HG03135 (cell line): Measurements from ENCODE around the gene ZNRF3.

ENCODE experiments used
- ATAC-seq: cut with Tn5 transposase; IDR thresholded peaks from one replicate; pipeline ENCODE4 v1.9.1; 2021; ENCODE audit warnings: mild to moderate bottlenecking, moderate library complexity; ENCODE audit not compliant: unreplicated experiment

Gene ZNRF3

GRCh38 chr22:28978863-28979796 lies 95.8 kb downstream of the ZNRF3 start:
- no peak for ATAC-seq

GRCh38 chr22:28980326-28980725 lies 97.0 kb downstream of the ZNRF3 start:
- ATAC-seq, result no peak

GRCh38 chr22:28981818-28982499 lies 98.6 kb downstream of the ZNRF3 start:
- no peak for ATAC-seq

- no peak for ATAC-seq
These were observed 99.8 kb downstream of the ZNRF3 start for GRCh38 chr22:28983190-28983589.

DNA sequence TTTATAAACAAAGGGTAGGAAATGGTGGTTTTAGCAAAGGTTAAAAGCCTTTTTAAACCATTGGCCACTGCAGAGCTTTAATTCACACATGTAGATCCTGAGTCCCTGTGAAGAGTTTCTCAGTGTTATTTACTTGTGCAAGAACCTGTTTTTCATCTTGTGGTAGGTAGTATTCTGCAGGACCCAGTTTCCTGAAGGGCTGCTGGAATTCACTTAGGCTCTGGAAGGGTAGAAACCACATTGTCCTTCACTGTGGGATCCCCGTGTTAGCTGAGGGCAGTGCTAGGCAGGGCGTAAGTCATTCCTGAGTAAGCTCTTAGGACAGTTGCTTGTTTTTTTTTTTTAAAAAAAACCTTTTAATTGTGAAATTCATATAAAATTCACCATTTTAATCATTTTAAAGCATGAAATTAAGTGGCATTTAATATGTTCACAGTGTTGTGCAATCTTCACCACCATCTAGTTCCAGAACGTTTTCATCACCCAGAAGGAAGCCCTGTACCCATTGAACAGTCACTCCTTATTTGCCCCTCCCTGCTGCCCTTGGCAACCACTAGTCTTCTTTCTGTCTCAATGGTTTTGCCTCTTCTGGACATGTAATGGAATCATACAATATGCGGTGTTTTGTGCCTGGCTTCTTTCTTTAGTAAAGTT lies 100.5 kb downstream of the ZNRF3 start:
- ATAC-seq, result no peak

- no peak for ATAC-seq
These were observed 101.2 kb downstream of the ZNRF3 start for GRCh38 chr22:28984482-28985158.

- ATAC-seq, result no peak
These were observed 102.4 kb downstream of the ZNRF3 start for GRCh38 chr22:28985581-28986290.

DNA sequence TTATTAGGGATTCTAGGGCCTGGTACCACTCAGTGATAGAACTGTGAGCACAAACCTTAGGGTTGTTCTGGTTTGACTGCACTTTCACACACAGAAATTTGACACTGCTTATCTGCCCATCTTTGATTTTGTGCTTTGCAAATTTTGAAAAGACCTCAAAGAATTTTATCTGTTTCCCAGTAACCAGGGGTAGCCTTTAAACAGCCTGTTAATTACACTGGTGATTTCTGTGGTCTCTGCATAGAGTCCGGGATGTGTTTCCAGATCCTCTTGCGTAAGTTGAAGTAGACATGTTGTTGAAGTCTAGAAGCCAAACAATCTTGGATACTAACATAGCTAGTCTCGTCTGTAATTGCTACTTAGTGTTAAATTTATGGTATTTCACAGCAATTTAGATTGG lies 103.0 kb downstream of the ZNRF3 start:
- no peak for ATAC-seq

DNA sequence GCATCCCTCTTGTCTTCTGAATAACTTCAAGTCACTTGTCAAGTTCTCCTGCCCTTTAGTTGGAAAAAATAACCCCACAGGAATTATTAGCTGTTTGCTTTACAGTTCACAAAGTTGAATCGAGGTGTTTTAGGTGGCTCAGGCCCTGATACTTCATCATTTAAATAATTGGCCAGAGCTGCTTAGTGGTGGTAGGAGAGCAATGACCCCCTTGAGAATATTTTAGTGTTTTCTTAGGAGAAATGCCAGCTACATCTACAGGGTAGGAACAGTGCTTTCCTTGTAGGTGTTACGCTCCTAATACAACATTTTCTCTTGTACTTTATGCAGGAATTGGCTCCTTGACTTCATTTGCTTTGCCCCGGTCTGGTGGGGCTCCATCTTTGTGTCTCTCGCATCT lies 105.1 kb downstream of the ZNRF3 start:
- no peak for ATAC-seq

DNA sequence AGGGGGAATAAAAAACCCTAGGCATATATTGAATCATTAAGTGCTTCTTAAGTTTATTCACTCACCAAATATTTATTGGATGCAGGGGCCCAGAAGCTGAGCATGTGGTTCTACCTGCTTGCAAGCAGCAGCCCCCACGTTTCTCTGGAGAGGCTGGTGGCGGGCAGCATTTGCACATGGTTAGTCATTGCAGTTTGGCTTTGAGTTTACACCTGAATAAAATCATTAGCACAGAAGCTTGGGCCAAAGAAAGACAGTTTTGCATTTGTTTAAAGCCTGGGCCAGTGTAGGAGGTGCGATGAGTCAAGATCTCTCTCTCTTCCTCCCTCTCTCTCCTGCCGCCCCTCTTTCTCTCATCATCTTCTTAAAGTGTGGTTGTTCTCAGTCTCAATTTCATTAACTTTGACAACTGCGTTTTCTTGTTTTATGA lies 105.7 kb downstream of the ZNRF3 start:
- ATAC-seq, result no peak

DNA sequence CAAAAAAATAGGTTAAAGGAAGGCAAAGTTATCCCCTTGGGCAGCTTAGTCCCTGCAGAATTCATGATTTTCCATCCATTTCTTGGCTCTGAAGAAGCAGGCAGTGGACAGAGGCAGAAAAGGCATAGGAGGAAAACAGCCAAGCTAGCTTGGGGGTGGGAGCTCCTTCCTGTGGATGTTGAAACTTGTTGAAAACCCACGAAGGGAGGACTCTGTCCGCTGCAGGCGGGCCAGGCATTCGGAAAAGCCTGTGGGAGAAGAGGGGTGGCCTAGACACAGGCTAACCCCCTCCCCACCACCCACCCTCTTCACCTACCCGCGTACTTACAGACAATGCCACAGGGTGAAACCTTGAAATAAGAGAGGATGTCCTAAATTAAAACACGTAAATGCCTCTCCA lies 106.1 kb downstream of the ZNRF3 start:
- ATAC-seq, result no peak

DNA sequence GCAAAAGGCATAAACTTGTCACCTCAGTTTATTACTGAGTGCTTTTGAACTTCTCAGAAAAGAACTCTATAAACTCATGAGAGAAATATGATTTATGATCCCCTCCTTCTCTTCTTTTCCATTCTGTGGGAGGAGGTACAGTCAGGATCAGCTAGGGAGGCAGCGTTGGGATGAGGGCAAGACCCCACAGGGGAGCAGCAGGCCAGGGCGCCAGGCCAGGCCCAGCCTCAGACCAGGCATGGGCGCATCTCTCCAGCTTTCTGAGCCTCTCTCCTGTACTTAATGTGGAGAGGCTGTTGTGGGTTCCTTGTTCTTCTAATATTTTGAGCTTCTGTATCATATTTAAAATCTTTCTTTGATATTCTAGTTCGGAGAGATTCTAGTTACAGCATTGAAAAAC lies 106.5 kb downstream of the ZNRF3 start:
- ATAC-seq, result no peak

DNA sequence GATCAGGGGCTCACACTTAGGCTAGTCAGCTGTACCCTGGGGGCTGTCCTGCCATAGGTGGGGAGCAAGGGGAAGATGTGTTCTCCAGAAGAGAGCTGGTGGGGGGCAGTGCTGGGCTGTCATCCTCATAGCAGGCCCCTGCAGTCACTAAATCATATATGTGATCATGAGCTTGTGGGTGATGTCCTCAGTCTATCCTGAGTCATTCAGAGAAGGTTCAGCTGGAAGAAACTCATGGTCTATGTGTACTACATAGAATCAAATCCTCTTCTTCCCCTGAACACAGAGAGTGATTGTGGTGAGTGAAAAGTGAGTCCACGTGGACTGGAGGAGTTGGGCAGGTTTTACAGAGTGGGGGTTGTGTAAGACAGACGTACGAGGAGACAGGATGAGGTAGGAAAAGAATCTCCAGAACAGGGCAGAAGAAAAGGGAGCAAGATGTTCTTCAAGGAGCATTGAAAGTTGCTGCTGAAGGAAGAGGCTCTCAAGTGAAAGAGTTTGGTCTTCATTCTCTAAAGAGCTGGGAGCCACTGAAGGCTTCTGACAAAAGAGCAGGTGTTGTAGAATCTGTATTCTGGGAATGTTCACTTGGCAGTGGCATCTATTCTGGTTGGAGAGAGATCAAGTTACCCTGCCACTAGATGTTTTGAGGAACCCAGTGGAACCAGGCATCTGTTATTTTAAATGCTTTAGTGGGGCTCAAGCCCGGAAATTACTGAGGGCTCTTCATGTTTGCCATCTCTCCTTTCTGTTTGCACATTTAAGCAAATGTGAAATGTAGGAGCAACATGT lies 109.4 kb downstream of the ZNRF3 start:
- ATAC-seq, result no peak

- no peak for ATAC-seq
These were observed 111.2 kb downstream of the ZNRF3 start for GRCh38 chr22:28994522-28994921.

GRCh38 chr22:28995551-28995950 lies 112.2 kb downstream of the ZNRF3 start:
- ATAC-seq, result no peak

GRCh38 chr22:28997342-28997741 lies 114.0 kb downstream of the ZNRF3 start:
- ATAC-seq, result no peak

DNA sequence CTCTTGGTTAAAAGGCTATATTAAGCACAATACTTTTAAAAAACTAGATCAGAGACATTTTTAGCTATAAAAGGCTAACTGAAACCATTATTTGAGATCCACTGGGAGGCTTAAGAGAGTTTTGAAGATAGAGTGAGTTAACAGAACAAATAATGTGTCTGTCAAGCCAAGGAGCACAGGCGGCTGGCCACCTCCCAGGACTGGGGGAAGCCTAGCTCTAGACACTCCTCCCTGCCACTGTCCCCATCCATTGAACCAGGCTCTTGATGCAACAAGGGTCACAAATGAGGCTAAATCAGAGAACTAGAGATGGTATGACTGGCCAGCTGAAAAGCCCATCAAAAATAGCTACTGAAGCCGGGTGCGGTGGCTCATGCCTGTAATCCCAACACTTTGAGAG lies 115.3 kb downstream of the ZNRF3 start:
- ATAC-seq, result no peak

DNA sequence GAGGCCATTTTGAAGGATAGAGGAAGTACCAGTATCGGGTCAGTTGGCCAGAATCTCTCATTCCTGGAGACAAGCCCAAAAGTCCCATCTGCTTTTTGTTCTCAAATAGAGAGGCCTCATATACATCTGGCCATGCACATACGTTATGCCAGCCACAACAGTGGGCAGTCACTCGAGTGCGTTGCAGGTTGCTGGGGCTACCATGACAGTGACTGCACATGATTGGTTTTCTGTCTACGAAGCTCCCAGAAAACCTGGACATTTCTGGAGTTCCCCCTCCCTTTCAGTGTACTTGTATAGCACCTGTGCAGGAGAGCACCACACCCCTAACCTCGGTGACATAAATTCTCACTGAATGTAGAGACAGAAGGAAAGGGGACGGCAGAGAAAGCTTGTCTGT lies 116.1 kb downstream of the ZNRF3 start:
- no peak for ATAC-seq

GRCh38 chr22:28999919-29000556 lies 116.7 kb downstream of the ZNRF3 start:
- ATAC-seq, result no peak
